IMR-90 (cell line): Measurements from ENCODE around the gene POLRMT. TPM values are rescaled to one million over a fixed set of nuclear protein-coding genes. Genes with fewer than 3 reads are reported as not detected.

Source experiments
- ATAC-seq: fragments of 200-7000 bp; cut with Tn5 transposase; 2 replicates; pipeline ENCODE4 v1.9.1; 2020; ENCODE audit warnings: low read depth, mild to moderate bottlenecking, moderate library complexity
- BruUV-seq: library from RNA; stranded (reverse); fragments of 400-500 nt; replicated peaks from 2 replicates; lab custom pipeline; 2021; lab: Mats Ljungman, UMichigan
- CTCF ChIA-PET: fragments of 300-600 bp; formaldehyde crosslinking; extraction: SDS; loops from one replicate; lab custom pipeline; 2021; ENCODE audit warnings: antibody characterized with exemption; lab: Yijun Ruan, JAX
- POLR2A ChIA-PET: fragments of 300-600 bp; sonication (Branson Sonifier 250); formaldehyde crosslinking; loops from one replicate; lab custom pipeline; 2022; ENCODE audit warnings: antibody characterized with exemption; ENCODE audit not compliant: unreplicated experiment; lab: Charles Lee
- DNase-seq: peaks from one replicate; pipeline ENCODE4 v3.0.0; 2013
- H2AFZ ChIP-seq: replicated peaks from 2 replicates; pipeline ENCODE3; 2013; ENCODE audit warnings: low read length, mild to moderate bottlenecking; ENCODE audit not compliant: poor library complexity
- H2AK5ac ChIP-seq: 2 replicates; pipeline ENCODE4 v1.6.1; 2013; ENCODE audit warnings: low read depth, low read length, inconsistent platforms
- H2AK9ac ChIP-seq: replicated peaks from 2 replicates; pipeline ENCODE3; 2013; ENCODE audit warnings: mild to moderate bottlenecking, low read depth, low read length, moderate library complexity; ENCODE audit not compliant: poor library complexity
- H2BK120ac ChIP-seq: 2 replicates; pipeline ENCODE4 v1.6.1; 2013; ENCODE audit warnings: low read depth, low read length, inconsistent platforms
- H2BK15ac ChIP-seq: 3 replicates; pipeline ENCODE4 v1.6.1; 2013; ENCODE audit warnings: low read depth, low read length, inconsistent platforms
- H2BK20ac ChIP-seq: 2 replicates; pipeline ENCODE4 v1.6.1; 2013; ENCODE audit warnings: low read depth, mild to moderate bottlenecking, inconsistent platforms, low read length, moderate library complexity
- H2BK5ac ChIP-seq: 2 replicates; pipeline ENCODE4 v1.6.1; 2013; ENCODE audit warnings: mild to moderate bottlenecking, low read depth, low read length, inconsistent platforms; ENCODE audit not compliant: poor library complexity, severe bottlenecking
- H3K14ac ChIP-seq: replicated peaks from 2 replicates; pipeline ENCODE4 v1.6.1; 2013; ENCODE audit warnings: low read depth, low read length, inconsistent platforms
- H3K18ac ChIP-seq: 2 replicates; pipeline ENCODE4 v1.6.1; 2013; ENCODE audit warnings: low read depth, low read length, control low read depth
- H3K23ac ChIP-seq: 2 replicates; pipeline ENCODE4 v1.6.1; 2013; ENCODE audit warnings: low read depth, low read length, inconsistent platforms
- H3K27ac ChIP-seq: 2 replicates; pipeline ENCODE4 v1.5.1; 2013; ENCODE audit warnings: mild to moderate bottlenecking, control low read depth, low read length; ENCODE audit not compliant: insufficient read depth
- H3K27me3 ChIP-seq: 2 replicates; pipeline ENCODE4 v1.6.1; 2013; ENCODE audit warnings: low read length; ENCODE audit not compliant: control insufficient read depth, insufficient read depth
- H3K36me3 ChIP-seq: 2 replicates; pipeline ENCODE4 v1.6.1; 2013; ENCODE audit warnings: low read length, mixed read lengths; ENCODE audit not compliant: control insufficient read depth, insufficient read depth
- H3K4ac ChIP-seq: 2 replicates; pipeline ENCODE4 v1.6.1; 2013; ENCODE audit warnings: low read depth, low read length, inconsistent platforms
- H3K4me1 ChIP-seq: 2 replicates; pipeline ENCODE4 v1.6.1; 2013; ENCODE audit warnings: low read length, mixed read lengths; ENCODE audit not compliant: control insufficient read depth, insufficient read depth
- H3K4me2 ChIP-seq: 2 replicates; pipeline ENCODE4 v1.6.1; 2013; ENCODE audit warnings: low read depth, mild to moderate bottlenecking, control low read depth, low read length, moderate library complexity
- H3K4me3 ChIP-seq: 2 replicates; pipeline ENCODE4 v1.5.1; 2013; ENCODE audit warnings: low read depth, mild to moderate bottlenecking, control low read depth, low read length, moderate library complexity; ENCODE audit not compliant: insufficient read depth
- H3K56ac ChIP-seq: 2 replicates; pipeline ENCODE4 v1.6.1; 2013; ENCODE audit warnings: low read length, inconsistent platforms; ENCODE audit not compliant: insufficient read depth; ENCODE audit errors: extremely low read depth
- H3K79me1 ChIP-seq, 2 experiments: 2 replicates each; pipeline ENCODE4 v1.6.1; 2013; ENCODE audit warnings: low read length in 2 of 2, inconsistent platforms in 1 of 2, low read depth in 1 of 2
- H3K9ac ChIP-seq: 2 replicates; pipeline ENCODE4 v1.6.1; 2013; ENCODE audit warnings: low read depth, low read length, control low read depth
- H3K9me1 ChIP-seq: 2 replicates; pipeline ENCODE4 v1.6.1; 2013; ENCODE audit warnings: low read length, inconsistent platforms; ENCODE audit not compliant: insufficient read depth
- H3K9me3 ChIP-seq: 2 replicates; pipeline ENCODE4 v1.6.1; 2013; ENCODE audit warnings: low read length; ENCODE audit not compliant: control insufficient read depth, insufficient read depth
- H4K20me1 ChIP-seq: 2 replicates; pipeline ENCODE4 v1.6.1; 2013; ENCODE audit warnings: low read length, inconsistent platforms; ENCODE audit not compliant: insufficient read depth
- H4K5ac ChIP-seq: 2 replicates; pipeline ENCODE4 v1.6.1; 2013; ENCODE audit warnings: mild to moderate bottlenecking, low read depth, low read length, control low read depth
- H4K8ac ChIP-seq, 2 experiments: 2 replicates each; pipeline ENCODE4 v1.6.1; 2013; ENCODE audit warnings: low read depth in 2 of 2, low read length in 2 of 2, control low read depth in 1 of 2, inconsistent platforms in 1 of 2
- H4K91ac ChIP-seq: 2 replicates; pipeline ENCODE4 v1.6.1; 2013; ENCODE audit warnings: low read depth, low read length, inconsistent platforms; ENCODE audit not compliant: insufficient read depth
- BHLHE40 ChIP-seq: fragments of 150-350 bp; IDR thresholded peaks from 2 replicates; pipeline ENCODE4 v1.6.1; 2016; ENCODE audit warnings: mild to moderate bottlenecking, low read depth, low read length
- CHD1 ChIP-seq: IDR thresholded peaks from 2 replicates; pipeline ENCODE4 v1.6.1; 2012; ENCODE audit warnings: low read depth, low read length, improper control_type of control experiment
- FOS ChIP-seq: fragments of 150-350 bp; IDR thresholded peaks from 2 replicates; pipeline ENCODE4 v1.6.1; 2016; ENCODE audit warnings: low read depth, low read length
- MAZ ChIP-seq: IDR thresholded peaks from 2 replicates; pipeline ENCODE4 v1.6.1; 2012; ENCODE audit warnings: low read depth, mild to moderate bottlenecking, low read length, improper control_type of control experiment, moderate library complexity, borderline replicate concordance
- NFE2L2 ChIP-seq: fragments of 150-350 bp; IDR thresholded peaks from 2 replicates; pipeline ENCODE4 v1.6.1; 2016; ENCODE audit warnings: low read depth, mild to moderate bottlenecking, low read length
- RCOR1 ChIP-seq: IDR thresholded peaks from 2 replicates; pipeline ENCODE4 v1.6.1; 2012; ENCODE audit warnings: mild to moderate bottlenecking, low read length, improper control_type of control experiment; ENCODE audit not compliant: insufficient replicate concordance
- SMC3 ChIP-seq: fragments of 150-350 bp; IDR thresholded peaks from 2 replicates; pipeline ENCODE4 v1.6.1; 2016; ENCODE audit warnings: low read depth, mild to moderate bottlenecking, antibody characterized with exemption, low read length, moderate library complexity
- WGBS, 2 experiments: methylation state at CpG; one replicate each; pipeline versions ENCODE4 v1.1.5 to v1.1.7; 2013; ENCODE audit warnings: missing lambda C conversion rate in 2 of 2; ENCODE audit not compliant: insufficient read length in 1 of 2; ENCODE audit errors: extremely low coverage in 2 of 2; 5-methylcytosine and 5-hydroxymethylcytosine counted together
- dilution Hi-C: fragments of 300-500 bp; cut with HindIII; formaldehyde crosslinking; loops from one replicate; pipeline ENCODE4 v1.14.3; 2018; ENCODE audit warnings: low sequenced_read_pairs; ENCODE audit not compliant: unreplicated experiment
- in situ Hi-C: fragments of 300-500 bp; cut with MboI; formaldehyde crosslinking; loops from 3 replicates; pipeline ENCODE4 v1.14.3; 2019; ENCODE audit warnings: low sequenced_read_pairs, inconsistent platforms, mixed read lengths
- intact Hi-C: fragments of 100-400 bp; cut with micrococcal nuclease; formaldehyde crosslinking; loops from 2 replicates; pipeline ENCODE4 v1.10.0; 2022
- polyA plus RNA-seq, 3 experiments: library from polyadenylated mRNA; depleted of rRNA; stranded (reverse); fragments of >200 nt; gene quantifications; 2 replicates each; pipeline ENCODE4 v1.2.3, GENCODE V29; 2012; ENCODE audit warnings: low replicate concordance in 1 of 3
- total RNA-seq: library from RNA; depleted of rRNA; stranded (reverse); fragments of >200 nt; gene quantifications from 2 replicates; pipeline ENCODE4 v1.2.3, GENCODE V29; 2012
- TF ChIP-seq, protein P1 (sequence below): fragments of 150-350 bp; IDR thresholded peaks from 2 replicates; pipeline ENCODE4 v1.6.1; 2016; ENCODE audit warnings: low read depth, mild to moderate bottlenecking, low read length, moderate library complexity, borderline replicate concordance

Gene POLRMT
- total and polyA plus RNA-seq, 2 of the 4 experiments (the other 2 are of a cell fraction), result 9.9 to 29.6 TPM

DNA sequence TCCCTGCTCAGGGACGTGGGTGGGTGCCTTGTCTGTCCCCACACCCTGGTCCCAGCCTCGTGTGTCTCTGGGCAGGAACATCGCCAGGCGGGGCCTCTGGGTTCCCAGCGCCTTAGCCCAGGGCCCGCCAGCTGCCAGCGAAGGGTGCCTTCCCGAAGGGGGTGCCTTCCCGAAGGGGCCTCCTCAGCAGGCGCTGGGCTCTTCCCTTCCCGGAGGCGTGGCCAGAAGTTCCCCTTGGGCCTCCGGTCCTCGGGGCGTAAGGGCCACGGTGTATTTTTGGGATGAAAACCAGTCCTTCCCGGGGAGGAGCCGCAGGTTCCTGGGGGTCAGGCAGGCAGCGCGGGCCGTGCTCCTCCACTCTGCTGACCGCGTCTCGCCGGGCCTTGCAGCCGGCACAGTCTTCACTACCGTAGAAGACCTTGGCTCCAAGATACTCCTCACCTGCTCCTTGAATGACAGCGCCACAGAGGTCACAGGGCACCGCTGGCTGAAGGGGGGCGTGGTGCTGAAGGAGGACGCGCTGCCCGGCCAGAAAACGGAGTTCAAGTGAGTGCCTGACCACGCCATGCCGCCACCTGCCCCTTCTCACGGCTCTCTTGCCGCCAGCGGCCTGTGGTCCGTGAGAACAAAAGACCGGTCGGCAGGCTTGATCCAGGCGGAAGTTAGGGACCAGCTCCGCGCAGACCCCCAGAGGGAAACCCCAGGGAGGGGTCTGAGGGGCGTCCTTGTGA, 54.1 kb downstream of the POLRMT start:
- DNase-seq, result no peak
- in situ Hi-C loops (no loop called here), dilution Hi-C loops (no loop called here), intact Hi-C loops (no loop called here)
- H4K8ac ChIP-seq, result no peak overlapping the region
- POLR2A ChIA-PET, result no interaction called here
- H3K23ac ChIP-seq, result no peak overlapping the region
- TF ChIP-seq, protein P1, sequence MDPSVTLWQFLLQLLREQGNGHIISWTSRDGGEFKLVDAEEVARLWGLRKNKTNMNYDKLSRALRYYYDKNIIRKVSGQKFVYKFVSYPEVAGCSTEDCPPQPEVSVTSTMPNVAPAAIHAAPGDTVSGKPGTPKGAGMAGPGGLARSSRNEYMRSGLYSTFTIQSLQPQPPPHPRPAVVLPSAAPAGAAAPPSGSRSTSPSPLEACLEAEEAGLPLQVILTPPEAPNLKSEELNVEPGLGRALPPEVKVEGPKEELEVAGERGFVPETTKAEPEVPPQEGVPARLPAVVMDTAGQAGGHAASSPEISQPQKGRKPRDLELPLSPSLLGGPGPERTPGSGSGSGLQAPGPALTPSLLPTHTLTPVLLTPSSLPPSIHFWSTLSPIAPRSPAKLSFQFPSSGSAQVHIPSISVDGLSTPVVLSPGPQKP, result no peak
- TF ChIP-seq BHLHE40 (no peak), CHD1 (no peak), RCOR1 (no peak), FOS (no peak), SMC3 (no peak), NFE2L2 (no peak), MAZ (no peak)
- no peak overlapping the region for H2BK120ac ChIP-seq
- H4K5ac ChIP-seq, result no peak overlapping the region
- H3K36me3 ChIP-seq, result peaks cover 26% of the 10 kb centered on the region; the same call in 1 of the 2 replicates
- no peak overlapping the region for H3K9ac ChIP-seq
- no peak overlapping the region for H3K14ac ChIP-seq
- no peak overlapping the region for H3K27ac ChIP-seq
- peaks cover 7% of the 10 kb centered on the region; the same call in 1 of the 2 replicates for H3K9me1 ChIP-seq
- no peak overlapping the region for H3K4ac ChIP-seq
- no peak overlapping the region for H3K4me3 ChIP-seq
- no peak overlapping the region for H3K4me2 ChIP-seq
- H2AFZ ChIP-seq, result no peak overlapping the region
- H3K18ac ChIP-seq, result no peak overlapping the region
- no peak overlapping the region for H2AK9ac ChIP-seq
- no peak overlapping the region for H2BK15ac ChIP-seq
- no peak overlapping the region for H3K56ac ChIP-seq
- H3K79me1 ChIP-seq, result peaks cover 0 to 54% of the 10 kb centered on the region in 2 experiments; a peak in 2 of 4 replicates
- H3K9me3 ChIP-seq, result no peaks in the 10 kb centered on the region
- no peak for ATAC-seq
- H4K20me1 ChIP-seq, result peaks cover 87% of the 10 kb centered on the region
- H3K4me1 ChIP-seq, result peaks cover 19% of the 10 kb centered on the region
- H2BK5ac ChIP-seq, result no peak overlapping the region
- no peak overlapping the region for H2AK5ac ChIP-seq
- H2BK20ac ChIP-seq, result no peak overlapping the region
- no TSS peak for BruUV-seq
- no peak overlapping the region for H4K91ac ChIP-seq
- CTCF ChIA-PET, result no interaction called here
- no peaks in the 10 kb centered on the region for H3K27me3 ChIP-seq
- 91% methylated on average over 31 of the region's 46 CpGs; no CpG with 5 or more reads in 1 of the 2 experiments for WGBS, 2 experiments
